GM12878 (cell line): Measurements from ENCODE around the gene OR52E1. TPM values are rescaled to one million over a fixed set of nuclear protein-coding genes. Genes with fewer than 3 reads are reported as not detected.

Experiments
- ATAC-seq: fragments of 200-7000 bp; cut with Tn5 transposase; 3 replicates; pipeline ENCODE4 v1.9.1; 2020; ENCODE audit warnings: mild to moderate bottlenecking, moderate library complexity
- BruUV-seq: library from RNA; stranded (reverse); fragments of 400-500 nt; replicated peaks from 2 replicates; lab custom pipeline; 2021; lab: Mats Ljungman, UMichigan
- CTCF ChIA-PET: fragments of 300-600 bp; sonication (Branson Sonifier 250); formaldehyde crosslinking; extraction: SDS; loops from one replicate; lab custom pipeline; 2021; ENCODE audit warnings: inconsistent platforms; lab: Yijun Ruan, JAX
- POLR2A ChIA-PET: fragments of 350-600 bp; formaldehyde crosslinking; extraction: SDS; loops from one replicate; lab custom pipeline; 2021; ENCODE audit warnings: inconsistent platforms; lab: Charles Lee
- RAD21 ChIA-PET: fragments of 300-600 bp; sonication (Branson Sonifier 250); formaldehyde crosslinking; loops from one replicate; lab custom pipeline; 2023; ENCODE audit warnings: antibody characterized with exemption; ENCODE audit not compliant: unreplicated experiment; lab: Charles Lee
- SMC1A ChIA-PET: fragments of 300-600 bp; sonication (Branson Sonifier 250); formaldehyde crosslinking; loops from one replicate; lab custom pipeline; 2023; ENCODE audit not compliant: unreplicated experiment, uncharacterized antibody; lab: Charles Lee
- DNase-seq: peaks from one replicate; pipeline ENCODE4 v3.0.0-alpha.2; 2011; ENCODE audit warnings: low read depth, low spot score
- FAIRE-seq: peaks from 3 replicates; lab custom pipeline; 2011; peaks lifted over from hg19 to GRCh38; lab: Jason Lieb, UNC
- H2AFZ ChIP-seq: 2 replicates; pipeline ENCODE4 v1.6.0; 2011; ENCODE audit warnings: low read depth, low read length, control low read depth; ENCODE audit not compliant: control insufficient read depth
- H3K27ac ChIP-seq: 2 replicates; pipeline ENCODE4 v1.5.1; 2011; ENCODE audit warnings: control low read depth; ENCODE audit not compliant: control insufficient read depth, insufficient read depth
- H3K27me3 ChIP-seq, 2 experiments: replicated peaks in 1 of 2; 2 replicates each; pipeline versions ENCODE4 v1.6.0 to v1.6.1; 2011; ENCODE audit warnings: low read length in 1 of 2; ENCODE audit not compliant: control insufficient read depth in 2 of 2, insufficient read depth in 2 of 2
- H3K36me3 ChIP-seq, 2 experiments: 2 replicates each; pipeline ENCODE4 v1.5.1; 2011; ENCODE audit warnings: low read length in 1 of 2; ENCODE audit not compliant: control insufficient read depth in 2 of 2, insufficient read depth in 2 of 2
- H3K4me1 ChIP-seq: 2 replicates; pipeline ENCODE4 v1.6.1; 2011; ENCODE audit warnings: mild to moderate bottlenecking, low read length, moderate library complexity, mixed read lengths; ENCODE audit not compliant: control insufficient read depth, insufficient read depth
- H3K4me2 ChIP-seq: 2 replicates; pipeline ENCODE4 v1.6.0; 2011; ENCODE audit warnings: control low read depth; ENCODE audit not compliant: control insufficient read depth, insufficient read depth
- H3K4me3 ChIP-seq: fragments of 200-600 bp; sonication (generic); 2 replicates; pipeline ENCODE4 v1.5.1; 2016
- H3K79me2 ChIP-seq: 2 replicates; pipeline ENCODE4 v1.6.0; 2011; ENCODE audit warnings: low read length; ENCODE audit not compliant: control insufficient read depth, insufficient read depth
- H3K9ac ChIP-seq: 2 replicates; pipeline ENCODE4 v1.8.0; 2011; ENCODE audit warnings: low read length, control low read depth, mixed read lengths; ENCODE audit not compliant: control insufficient read depth, insufficient read depth
- H3K9me3 ChIP-seq: replicated peaks from 3 replicates; pipeline ENCODE4 v1.5.1; 2011; ENCODE audit warnings: mild to moderate bottlenecking, low read length; ENCODE audit not compliant: control insufficient read depth, insufficient read depth
- H4K20me1 ChIP-seq: 2 replicates; pipeline ENCODE4 v1.6.0; 2011; ENCODE audit not compliant: control insufficient read depth, insufficient read depth
- CBX5 ChIP-seq: sonication (generic); IDR thresholded peaks from 2 replicates; pipeline ENCODE4 v1.6.1; 2016; ENCODE audit warnings: low read depth, moderate library complexity, mild to moderate bottlenecking, inconsistent platforms
- MTA3 ChIP-seq: IDR thresholded peaks from 2 replicates; pipeline ENCODE4 v1.6.1; 2012; ENCODE audit warnings: low read length, inconsistent platforms, borderline replicate concordance
- NR2C2 ChIP-seq: IDR thresholded peaks from 2 replicates; pipeline ENCODE4 v1.6.1; 2011; ENCODE audit warnings: borderline replicate concordance, low read depth; ENCODE audit not compliant: control insufficient read depth, insufficient read length
- NR2F1 ChIP-seq: fragments of 450-650 bp; conservative IDR thresholded peaks from 2 replicates; pipeline ENCODE4 v1.6.1; 2017; ENCODE audit warnings: mild to moderate bottlenecking
- TARDBP ChIP-seq: IDR thresholded peaks from 2 replicates; pipeline ENCODE4 v1.6.1; 2016; ENCODE audit warnings: borderline replicate concordance
- ZNF592 ChIP-seq: fragments of 450-650 bp; IDR thresholded peaks from 2 replicates; pipeline ENCODE4 v1.6.1; 2017; ENCODE audit warnings: mild to moderate bottlenecking, moderate library complexity
- WGBS: methylation state at CpG from one replicate; pipeline ENCODE4 v1.1.6; 2016; ENCODE audit warnings: low lambda C conversion rate; ENCODE audit not compliant: insufficient replicate concordance, insufficient coverage; ENCODE audit errors: missing lambda C conversion rate; 5-methylcytosine and 5-hydroxymethylcytosine counted together
- in situ Hi-C: fragments of 300-500 bp; cut with MboI; formaldehyde crosslinking; loops from 9 replicates; pipeline ENCODE4 v1.14.3; 2018; ENCODE audit warnings: mixed read lengths
- intact Hi-C: fragments of 100-400 bp; cut with micrococcal nuclease; formaldehyde crosslinking; loops from one replicate; pipeline ENCODE4 v1.14.2; 2022; ENCODE audit not compliant: unreplicated experiment
- polyA plus RNA-seq, 11 experiments: library from polyadenylated mRNA; depleted of rRNA in 4 of 11; unstranded in 6 of 11; stranded (reverse) in 5 of 11; fragments of >200 nt; fragmentation: Nextera tagmentation in 4 of 11; fragmentation: Illumina TruSeq in 1 of 11; extraction: Ambion mirVana in 4 of 11; extraction: Trizol in 1 of 11; gene quantifications; 1 replicate in 1 of 11; 2 replicates in 10 of 11; pipeline versions ENCODE4 v1.2.1 to v1.2.3, GENCODE V29; 2011 to 2016; ENCODE audit warnings: inconsistent platforms in 2 of 11, missing spikeins in 2 of 11, low read depth in 1 of 11
- total RNA-seq, 4 experiments: library from RNA; depleted of rRNA in 3 of 4; stranded (reverse); fragments of >200 nt in 3 of 4; fragmentation: Illumina TruSeq in 1 of 4; extraction: Trizol in 1 of 4; gene quantifications; 2 replicates each; pipeline versions ENCODE4 v1.2.1 to v1.2.3, GENCODE V29; 2013 to 2021

The OR52E1 gene
- total and polyA plus RNA-seq, 10 of the 15 experiments (the other 5 are each of a cell fraction or from before 2014, with no cell fraction given) = not detected

- Histone ChIP-seq H3K27me3 (no peaks in the 10 kb centered on the region), H3K4me1 (no peaks in the 10 kb centered on the region), H3K4me3 (no peak overlapping the region), H4K20me1 (no peaks in the 10 kb centered on the region), H3K9ac (no peak overlapping the region), H3K79me2 (no peaks in the 10 kb centered on the region), H3K4me2 (no peak overlapping the region), H3K36me3 (no peaks in the 10 kb centered on the region), H3K27ac (no peak overlapping the region), H2AFZ (no peak overlapping the region), H3K9me3 (no peaks in the 10 kb centered on the region)
- DNase-seq (no peak), ATAC-seq (no peak), FAIRE-seq (no peak)
- CTCF ChIA-PET = no interaction called here
- POLR2A ChIA-PET = no interaction called here
- WGBS = 2% methylated on average over 3 of the region's 3 CpGs
- TF ChIP-seq NR2C2 (no peak), CBX5 (no peak), MTA3 (no peak), TARDBP (no peak), NR2F1 (no peak), ZNF592 (no peak)
- in situ Hi-C loops (no loop called here), intact Hi-C loops (no loop called here)
- no TSS peak for BruUV-seq
- SMC1A ChIA-PET = no interaction called here
- RAD21 ChIA-PET = no interaction called here
Measured at GRCh38 chr11:5071799-5072198, 2.4 kb downstream of the OR52E1 start.
